GM19240 (cell line): ENCODE results near the gene FLT1.

Experiments
- DNase-seq: peaks from one replicate; pipeline ENCODE4 v3.0.0; 2011; ENCODE audit warnings: low spot score; ENCODE audit not compliant: insufficient read length

FLT1 gene

GRCh38 chr13:28528848-28529247, 33.9 kb upstream of the FLT1 start:
- DNase-seq: no peak

DNA sequence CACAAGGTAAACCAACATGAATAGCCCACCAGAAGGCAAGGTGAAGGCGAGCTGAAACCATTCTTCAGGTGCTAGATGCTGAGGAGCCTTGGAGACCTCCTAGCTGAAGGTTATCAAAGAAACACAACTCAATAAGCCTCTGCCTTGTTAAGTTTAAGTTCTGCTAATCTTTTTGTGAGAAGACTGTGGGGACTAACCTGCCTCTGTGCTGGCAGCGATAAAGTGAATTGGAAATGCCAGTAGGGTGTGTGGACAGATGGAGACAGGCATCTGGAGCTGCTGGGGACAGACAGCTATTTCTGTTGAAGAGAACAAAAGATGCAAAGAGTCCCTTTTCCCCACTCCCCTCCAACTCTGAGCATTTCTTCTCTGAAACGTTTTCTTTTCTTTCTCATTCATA, 33.5 kb upstream of the FLT1 start:
- no peak for DNase-seq

DNA sequence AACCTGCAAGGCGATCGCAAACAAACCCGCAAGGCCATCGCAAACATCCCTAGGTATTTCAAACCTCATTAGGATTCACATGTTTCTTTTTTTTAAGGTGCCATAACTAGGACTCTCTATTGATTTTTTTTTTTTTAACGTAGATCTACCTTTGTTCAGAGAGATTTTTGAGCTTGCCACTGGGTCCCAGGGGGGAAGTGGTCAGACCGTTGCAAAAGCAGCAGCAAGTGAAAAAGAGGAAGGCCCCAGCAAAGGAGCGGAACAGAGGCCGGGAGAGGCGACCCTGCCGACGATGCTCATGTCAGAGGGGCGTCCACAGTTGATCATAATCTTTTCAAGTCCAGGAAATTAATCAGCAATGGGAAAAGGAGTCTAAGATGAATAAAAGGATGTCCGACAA, 32.7 kb upstream of the FLT1 start:
- DNase-seq: no peak

GRCh38 chr13:28526876-28527275, 31.9 kb upstream of the FLT1 start:
- no peak for DNase-seq

DNA sequence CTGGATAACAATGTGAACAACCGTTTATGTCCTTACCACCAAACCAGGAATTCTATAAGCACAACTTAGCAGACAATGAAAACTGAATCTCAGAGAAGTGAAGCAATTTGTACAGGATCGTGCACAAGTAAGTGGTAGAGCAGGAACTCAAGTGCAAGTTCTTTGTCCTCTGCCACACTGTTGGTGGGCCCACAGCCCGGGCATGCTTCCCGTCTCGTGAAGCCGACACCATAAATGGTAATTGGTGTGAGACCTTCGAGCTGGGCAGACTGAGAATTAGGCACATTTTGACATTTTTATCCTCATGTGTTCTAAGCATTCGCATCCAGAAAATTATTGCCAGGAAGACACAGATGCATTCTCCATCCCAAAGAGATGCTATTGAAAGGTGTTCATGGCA, 27.9 kb upstream of the FLT1 start:
- DNase-seq: no peak

DNA sequence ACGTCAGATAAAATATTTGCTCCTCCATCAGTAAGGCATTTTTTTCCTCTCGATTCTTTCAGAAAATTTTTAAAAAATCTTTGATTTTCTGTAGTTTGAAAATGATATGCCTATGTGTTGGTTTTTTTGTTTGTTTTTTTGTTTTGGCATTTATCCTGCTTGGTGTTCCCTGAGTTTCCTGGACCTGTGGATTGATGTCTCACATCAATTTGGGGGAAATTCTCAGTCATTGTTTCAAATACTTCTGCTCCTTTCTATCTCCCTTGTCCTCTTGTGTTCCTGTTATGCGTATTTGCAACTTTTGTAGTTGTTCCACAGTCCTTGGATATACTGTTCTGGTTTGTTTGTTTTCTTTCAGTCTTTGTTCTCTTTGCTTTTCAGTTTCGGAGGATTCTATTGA, 18.8 kb upstream of the FLT1 start:
- no peak for DNase-seq

DNA sequence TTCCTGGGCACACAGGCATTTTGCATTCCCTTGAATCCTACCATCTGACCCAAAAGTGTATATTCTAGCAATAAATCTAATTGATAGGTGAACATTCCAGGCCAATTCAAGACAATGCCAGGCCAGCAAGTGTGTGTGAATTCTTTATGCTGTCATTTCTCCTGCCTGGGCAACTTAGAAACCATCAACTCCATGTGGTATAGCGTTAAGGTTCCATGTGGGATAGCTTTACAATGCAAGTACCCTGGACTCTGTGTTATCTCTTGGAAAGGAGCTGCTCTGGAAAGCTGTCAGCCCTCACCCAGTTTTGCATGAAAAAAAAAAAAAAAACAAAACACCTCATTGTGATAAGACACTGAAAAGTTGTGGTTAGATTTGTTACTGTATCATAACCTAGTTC, 15.6 kb upstream of the FLT1 start:
- no peak for DNase-seq

DNA sequence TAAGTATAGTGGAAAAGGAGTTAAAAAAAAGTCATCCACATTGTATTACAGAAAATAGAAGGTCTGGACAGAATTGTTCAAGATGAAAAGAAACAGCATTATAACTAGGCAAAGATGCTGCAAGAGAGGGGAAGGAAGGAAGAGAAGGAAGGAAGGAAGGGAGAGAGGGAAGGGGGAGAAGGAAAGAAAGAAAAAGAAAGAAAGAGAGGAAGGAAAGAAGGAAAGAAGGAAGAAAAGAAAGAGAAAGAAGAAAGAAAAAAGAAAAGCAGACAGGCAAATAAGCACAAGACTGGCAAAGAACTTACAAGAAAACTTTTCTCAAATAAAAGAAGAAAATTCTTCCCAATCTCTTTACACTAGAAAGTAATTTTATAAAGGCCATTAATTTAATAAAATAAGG, 15.1 kb upstream of the FLT1 start:
- DNase-seq: no peak

GRCh38 chr13:28505543-28506135, 10.7 kb upstream of the FLT1 start:
- no peak for DNase-seq

- DNase-seq: no peak
Observed at GRCh38 chr13:28503182-28503967, 8.4 kb upstream of the FLT1 start.

GRCh38 chr13:28501547-28501946, 6.6 kb upstream of the FLT1 start:
- no peak for DNase-seq

GRCh38 chr13:28499609-28500008, 4.7 kb upstream of the FLT1 start:
- no peak for DNase-seq

GRCh38 chr13:28498481-28499115, 3.7 kb upstream of the FLT1 start:
- DNase-seq: no peak

DNA sequence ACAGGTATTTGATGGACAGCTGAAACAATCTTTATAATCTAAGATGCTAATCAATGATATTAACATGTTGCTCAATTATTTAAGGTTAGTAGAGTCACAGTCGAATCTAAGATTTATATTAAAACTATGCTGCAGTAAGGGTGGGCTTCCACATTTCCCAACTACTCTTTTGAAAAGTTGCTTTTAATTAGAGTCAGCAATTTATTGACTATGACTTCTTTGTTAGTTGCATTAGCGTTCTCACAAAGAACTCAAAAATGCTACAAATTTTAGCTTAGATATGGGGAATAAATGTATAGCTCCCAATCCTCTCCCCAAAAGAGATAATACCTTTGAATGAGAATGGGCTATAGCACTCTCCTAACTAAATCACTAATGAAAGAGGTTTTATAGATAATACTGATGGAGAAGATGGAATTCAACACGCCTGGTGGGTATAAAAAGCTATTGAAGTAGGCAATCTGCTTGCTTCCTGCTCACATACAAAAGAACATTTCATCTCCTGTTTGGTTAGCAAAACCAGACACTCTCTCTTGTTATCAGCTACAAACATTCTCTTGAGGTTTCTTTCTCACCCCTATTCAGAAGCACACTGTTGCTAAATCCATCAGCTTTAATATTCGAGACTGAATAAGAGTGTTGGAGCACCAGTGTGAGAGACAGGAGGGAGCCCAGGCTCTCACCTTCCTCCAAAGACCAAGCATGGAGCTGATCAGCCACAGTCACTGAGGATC, 2.4 kb upstream of the FLT1 start:
- DNase-seq: no peak

DNA sequence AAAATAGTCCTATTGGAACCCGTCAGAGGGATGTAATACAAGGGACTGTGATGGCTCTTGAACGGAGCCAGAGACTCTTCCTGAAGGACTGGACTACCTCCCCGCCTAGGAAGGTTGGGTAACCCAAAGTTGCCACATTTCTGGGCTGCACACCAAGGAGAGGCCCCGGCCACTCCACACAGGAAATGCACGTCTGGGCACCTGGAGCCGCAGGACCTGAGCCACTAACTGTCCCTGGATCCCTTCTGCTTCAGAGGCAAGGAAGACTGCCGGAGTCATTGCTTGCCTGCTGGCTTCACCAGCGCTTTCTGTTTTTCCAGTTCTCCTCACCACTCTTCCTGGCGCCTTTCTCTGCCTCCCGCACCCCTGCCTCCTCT, 1.2 kb upstream of the FLT1 start:
- no peak for DNase-seq

DNA sequence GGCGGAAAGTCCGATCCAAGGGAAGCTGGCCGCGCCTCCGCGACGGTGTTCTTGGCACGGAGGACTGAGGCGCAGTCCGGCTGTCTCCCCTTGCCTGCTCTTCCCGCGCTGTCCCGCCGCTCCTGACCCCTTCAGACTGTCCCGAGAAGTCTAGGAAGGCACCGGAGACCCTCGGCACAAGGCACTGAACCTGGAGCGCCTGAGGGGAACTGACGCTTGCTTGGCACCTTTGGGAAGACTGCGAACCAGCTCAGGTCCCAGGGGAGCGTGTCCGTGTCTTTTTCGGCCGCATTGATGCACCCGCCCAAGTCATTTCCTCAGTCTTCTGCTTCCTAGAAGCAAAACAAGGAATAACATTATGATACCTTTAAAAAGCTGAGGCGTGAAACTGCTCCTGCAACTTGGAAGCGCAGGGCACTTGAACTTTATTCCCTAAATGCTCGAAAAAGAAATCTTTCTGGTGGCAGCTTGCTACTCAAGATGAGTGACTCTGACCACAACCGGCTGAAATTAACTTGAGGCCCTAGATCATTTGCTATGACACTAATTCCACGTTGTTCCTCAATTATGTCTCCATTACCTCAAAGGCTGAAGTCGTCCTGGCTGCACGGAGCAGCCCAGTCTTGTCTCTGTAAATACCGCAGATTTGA, 735 bp upstream of the FLT1 start:
- DNase-seq: no peak

GRCh38 chr13:28494504-28494777, 487 bp downstream of the FLT1 start:
- no peak for DNase-seq

DNA sequence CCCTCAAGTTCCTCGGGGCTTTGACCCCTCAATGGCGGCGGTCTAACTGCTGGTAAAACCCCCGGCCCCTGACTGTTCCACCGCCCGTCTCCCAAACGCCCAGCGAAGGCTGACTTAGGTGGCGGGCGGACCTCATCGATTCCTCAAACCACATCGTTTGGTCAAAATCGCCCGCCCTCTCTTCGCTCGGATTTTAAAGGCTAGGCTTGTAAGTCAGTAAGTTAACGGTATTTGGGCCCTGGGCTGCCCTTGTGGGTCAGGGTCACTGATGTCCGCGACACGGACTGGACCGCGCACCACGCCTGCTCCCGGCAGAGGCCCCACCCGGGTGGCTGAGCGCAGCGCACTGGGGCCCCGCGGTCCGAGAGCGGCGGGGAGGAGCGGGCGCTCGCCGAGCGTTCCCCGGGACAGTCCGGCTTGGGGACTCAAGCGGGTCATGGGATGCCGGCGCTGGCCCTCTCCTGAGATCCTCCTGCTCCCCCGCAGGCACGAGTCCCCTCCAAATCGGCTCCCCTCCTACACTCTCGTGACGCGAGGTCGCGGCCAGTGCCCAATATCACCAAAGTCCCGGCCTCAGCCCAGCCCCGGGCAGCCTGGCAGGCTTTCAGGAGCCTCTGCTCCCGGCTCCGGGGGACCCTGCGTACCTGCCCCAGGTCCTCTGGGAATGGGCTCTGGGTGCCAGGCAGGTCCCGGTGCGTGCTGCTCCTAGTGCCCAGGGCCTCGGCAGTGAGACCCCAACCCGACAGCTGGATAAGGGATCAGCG, 1.0 kb downstream of the FLT1 start:
- DNase-seq: no peak

DNA sequence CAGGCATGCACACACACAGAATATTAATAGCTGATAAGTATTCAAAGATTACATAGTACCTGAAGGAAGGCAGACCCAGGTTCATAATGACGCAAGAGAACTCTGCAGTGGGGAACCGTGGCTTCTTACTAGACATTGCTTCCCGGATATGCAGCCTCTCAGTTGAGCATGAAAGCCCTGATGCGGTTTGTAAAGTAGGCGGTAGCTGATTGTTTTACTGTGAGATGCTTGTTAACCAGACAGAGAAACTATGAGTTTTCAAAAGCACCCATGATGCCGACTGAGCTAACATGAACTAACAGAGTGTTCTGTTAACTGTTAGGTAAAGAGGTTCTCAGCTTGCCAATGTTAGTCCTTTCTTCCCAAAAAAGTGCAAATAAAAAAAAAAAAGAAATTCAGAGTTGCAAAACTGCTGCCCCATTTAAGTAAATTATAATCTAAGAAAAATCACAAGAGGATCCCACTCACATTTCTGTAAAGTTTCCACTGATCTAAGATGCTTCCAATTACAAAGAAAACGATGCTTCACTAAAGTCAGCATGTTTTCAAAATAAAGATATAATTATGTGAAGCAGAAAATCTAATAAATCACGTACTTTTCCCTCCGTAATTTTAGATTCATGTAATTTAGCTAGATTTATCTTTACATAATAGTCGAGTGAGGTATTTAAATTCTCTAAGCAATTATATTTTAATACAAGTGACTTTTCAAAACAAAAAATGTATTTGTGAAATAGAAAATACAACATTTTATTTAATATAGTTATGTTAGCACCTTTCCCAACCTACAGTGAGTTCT, 2.2 kb downstream of the FLT1 start:
- no peak for DNase-seq

GRCh38 chr13:28490061-28490460, 4.9 kb downstream of the FLT1 start:
- no peak for DNase-seq
